22Rv1 (cell line): ENCODE data around the gene LRMDA.

Source experiments
- ZFX ChIP-seq: fragments of 450-650 bp; IDR thresholded peaks from 2 replicates; pipeline ENCODE4 v1.6.1; 2017; ENCODE audit warnings: antibody characterized with exemption, borderline replicate concordance
- TF ChIP-seq, protein P1 (sequence below): fragments of 450-650 bp; IDR thresholded peaks from 2 replicates; pipeline ENCODE4 v1.5.1; 2017; ENCODE audit warnings: mild to moderate bottlenecking

DNA sequence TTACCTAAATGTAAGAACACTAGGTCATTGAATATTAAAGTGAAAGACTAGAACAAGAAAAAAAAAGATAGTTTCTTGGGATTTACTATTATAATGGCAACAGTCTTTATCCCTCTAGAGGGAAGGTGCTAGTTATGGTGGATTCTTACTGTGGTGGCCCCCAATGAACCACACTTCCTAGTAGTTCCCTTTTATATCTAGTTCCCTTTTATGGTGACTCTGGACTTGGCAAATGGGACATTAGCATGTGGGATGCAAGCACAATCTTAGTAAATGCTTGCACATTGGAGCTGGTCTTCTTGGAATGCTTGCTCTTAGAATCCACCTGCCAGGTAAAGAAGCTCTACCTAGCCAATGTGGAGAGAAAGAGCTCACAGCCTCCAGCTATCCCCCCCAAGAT lies 430.2 kb downstream of the LRMDA start:
- TF ChIP-seq, protein P1, sequence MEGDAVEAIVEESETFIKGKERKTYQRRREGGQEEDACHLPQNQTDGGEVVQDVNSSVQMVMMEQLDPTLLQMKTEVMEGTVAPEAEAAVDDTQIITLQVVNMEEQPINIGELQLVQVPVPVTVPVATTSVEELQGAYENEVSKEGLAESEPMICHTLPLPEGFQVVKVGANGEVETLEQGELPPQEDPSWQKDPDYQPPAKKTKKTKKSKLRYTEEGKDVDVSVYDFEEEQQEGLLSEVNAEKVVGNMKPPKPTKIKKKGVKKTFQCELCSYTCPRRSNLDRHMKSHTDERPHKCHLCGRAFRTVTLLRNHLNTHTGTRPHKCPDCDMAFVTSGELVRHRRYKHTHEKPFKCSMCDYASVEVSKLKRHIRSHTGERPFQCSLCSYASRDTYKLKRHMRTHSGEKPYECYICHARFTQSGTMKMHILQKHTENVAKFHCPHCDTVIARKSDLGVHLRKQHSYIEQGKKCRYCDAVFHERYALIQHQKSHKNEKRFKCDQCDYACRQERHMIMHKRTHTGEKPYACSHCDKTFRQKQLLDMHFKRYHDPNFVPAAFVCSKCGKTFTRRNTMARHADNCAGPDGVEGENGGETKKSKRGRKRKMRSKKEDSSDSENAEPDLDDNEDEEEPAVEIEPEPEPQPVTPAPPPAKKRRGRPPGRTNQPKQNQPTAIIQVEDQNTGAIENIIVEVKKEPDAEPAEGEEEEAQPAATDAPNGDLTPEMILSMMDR: no peak
- TF ChIP-seq ZFX: no peak
